HEK293 (cell line): Measurements from ENCODE around the gene LTBP1.

Experiments
- HOXA7 ChIP-seq: sonication (generic); formaldehyde crosslinking; IDR thresholded peaks from 2 replicates; pipeline ENCODE4 v1.8.1; 2022; ENCODE audit warnings: missing genetic modification reagents, borderline replicate concordance
- IKZF3 ChIP-seq: fragments of 450-650 bp; IDR thresholded peaks from 2 replicates; pipeline ENCODE4 v1.5.0; 2018; ENCODE audit warnings: missing biosample characterization, mild to moderate bottlenecking, missing genetic modification characterization, moderate library complexity
- KLF16 ChIP-seq: fragments of 450-650 bp; formaldehyde crosslinking; IDR thresholded peaks from 2 replicates; pipeline ENCODE4 v1.5.1; 2017; ENCODE audit warnings: missing biosample characterization, missing genetic modification characterization
- TCF7L2 ChIP-seq: IDR thresholded peaks from 2 replicates; pipeline ENCODE4 v1.6.1; 2011; ENCODE audit warnings: low read depth, mild to moderate bottlenecking, inconsistent platforms, low read length, moderate library complexity, borderline replicate concordance
- ZBTB21 ChIP-seq: fragments of 450-650 bp; formaldehyde crosslinking; IDR thresholded peaks from 2 replicates; pipeline ENCODE4 v1.5.1; 2017; ENCODE audit warnings: missing biosample characterization, missing genetic modification characterization
- ZFP69B ChIP-seq: fragments of 450-650 bp; formaldehyde crosslinking; IDR thresholded peaks from 2 replicates; pipeline ENCODE4 v1.5.1; 2016; ENCODE audit warnings: missing biosample characterization, missing genetic modification characterization
- ZIC2 ChIP-seq: fragments of 450-650 bp; formaldehyde crosslinking; IDR thresholded peaks from 2 replicates; pipeline ENCODE4 v1.5.1; 2016; ENCODE audit warnings: missing biosample characterization, missing genetic modification characterization
- ZNF140 ChIP-seq: fragments of 450-650 bp; formaldehyde crosslinking; IDR thresholded peaks from 2 replicates; pipeline ENCODE4 v1.5.1; 2016; ENCODE audit warnings: missing biosample characterization, missing genetic modification characterization
- ZNF175 ChIP-seq: fragments of 450-650 bp; formaldehyde crosslinking; IDR thresholded peaks from 2 replicates; pipeline ENCODE4 v1.5.1; 2016; ENCODE audit warnings: missing biosample characterization, missing genetic modification characterization
- ZNF184 ChIP-seq: fragments of 450-650 bp; IDR thresholded peaks from 2 replicates; pipeline ENCODE4 v1.5.1; 2018; ENCODE audit warnings: missing biosample characterization, mild to moderate bottlenecking, missing genetic modification characterization
- ZNF311 ChIP-seq: fragments of 450-650 bp; formaldehyde crosslinking; IDR thresholded peaks from 2 replicates; pipeline ENCODE4 v1.5.1; 2017; ENCODE audit warnings: missing biosample characterization, missing genetic modification characterization, borderline replicate concordance
- ZNF433 ChIP-seq: fragments of 450-650 bp; formaldehyde crosslinking; IDR thresholded peaks from 2 replicates; pipeline ENCODE4 v1.5.1; 2016; ENCODE audit warnings: missing biosample characterization, missing genetic modification characterization, low read depth
- ZNF473 ChIP-seq: fragments of 450-650 bp; formaldehyde crosslinking; IDR thresholded peaks from 2 replicates; pipeline ENCODE4 v1.5.1; 2017; ENCODE audit warnings: missing biosample characterization, missing genetic modification characterization
- ZNF514 ChIP-seq: fragments of 450-650 bp; formaldehyde crosslinking; IDR thresholded peaks from 2 replicates; pipeline ENCODE4 v1.5.1; 2016; ENCODE audit warnings: missing biosample characterization, missing genetic modification characterization
- ZNF585B ChIP-seq: fragments of 450-650 bp; formaldehyde crosslinking; IDR thresholded peaks from 2 replicates; pipeline ENCODE4 v1.5.1; 2016; ENCODE audit warnings: missing biosample characterization, missing genetic modification characterization
- ZNF600 ChIP-seq: fragments of 450-650 bp; formaldehyde crosslinking; IDR thresholded peaks from 2 replicates; pipeline ENCODE4 v1.5.1; 2016; ENCODE audit warnings: missing biosample characterization, missing genetic modification characterization
- ZNF623 ChIP-seq: fragments of 450-650 bp; formaldehyde crosslinking; IDR thresholded peaks from 2 replicates; pipeline ENCODE4 v1.5.1; 2016; ENCODE audit warnings: missing biosample characterization, missing genetic modification characterization
- ZNF677 ChIP-seq: fragments of 450-650 bp; IDR thresholded peaks from 2 replicates; pipeline ENCODE4 v1.5.0; 2018; ENCODE audit warnings: missing biosample characterization, mild to moderate bottlenecking, missing genetic modification characterization, moderate library complexity
- ZNF707 ChIP-seq: fragments of 450-650 bp; formaldehyde crosslinking; IDR thresholded peaks from 2 replicates; pipeline ENCODE4 v1.5.1; 2016; ENCODE audit warnings: missing biosample characterization, missing genetic modification characterization
- ZSCAN16 ChIP-seq: fragments of 450-650 bp; formaldehyde crosslinking; IDR thresholded peaks from 2 replicates; pipeline ENCODE4 v1.5.1; 2016; ENCODE audit warnings: missing biosample characterization, missing genetic modification characterization
- TF ChIP-seq, protein P1 (sequence below): fragments of 450-650 bp; formaldehyde crosslinking; IDR thresholded peaks from 2 replicates; pipeline ENCODE4 v1.5.1; 2016; ENCODE audit warnings: missing biosample characterization, missing genetic modification characterization
- TF ChIP-seq, protein P2 (sequence below): fragments of 450-650 bp; formaldehyde crosslinking; IDR thresholded peaks from 2 replicates; pipeline ENCODE4 v1.5.1; 2016; ENCODE audit warnings: missing biosample characterization, missing genetic modification characterization
- TF ChIP-seq, protein P3 (sequence below): fragments of 450-650 bp; formaldehyde crosslinking; IDR thresholded peaks from 2 replicates; pipeline ENCODE4 v1.5.1; 2016; ENCODE audit warnings: missing biosample characterization, missing genetic modification characterization
- TF ChIP-seq, protein P4 (sequence below): fragments of 450-650 bp; formaldehyde crosslinking; conservative IDR thresholded peaks from 2 replicates; pipeline ENCODE4 v1.5.1; 2016; ENCODE audit warnings: low read depth, missing biosample characterization, missing genetic modification characterization
- TF ChIP-seq, protein P5 (sequence below): fragments of 450-650 bp; formaldehyde crosslinking; IDR thresholded peaks from 2 replicates; pipeline ENCODE4 v1.5.1; 2016; ENCODE audit warnings: missing biosample characterization, missing genetic modification characterization
- TF ChIP-seq, protein P6 (sequence below): fragments of 450-650 bp; formaldehyde crosslinking; IDR thresholded peaks from 2 replicates; pipeline ENCODE4 v1.5.1; 2017; ENCODE audit warnings: missing biosample characterization, missing genetic modification characterization
- TF ChIP-seq, protein P7 (sequence below): sonication (generic); formaldehyde crosslinking; IDR thresholded peaks from 2 replicates; pipeline ENCODE4 v1.8.1; 2022; ENCODE audit warnings: mild to moderate bottlenecking, moderate library complexity, missing genetic modification reagents

The LTBP1 gene

DNA sequence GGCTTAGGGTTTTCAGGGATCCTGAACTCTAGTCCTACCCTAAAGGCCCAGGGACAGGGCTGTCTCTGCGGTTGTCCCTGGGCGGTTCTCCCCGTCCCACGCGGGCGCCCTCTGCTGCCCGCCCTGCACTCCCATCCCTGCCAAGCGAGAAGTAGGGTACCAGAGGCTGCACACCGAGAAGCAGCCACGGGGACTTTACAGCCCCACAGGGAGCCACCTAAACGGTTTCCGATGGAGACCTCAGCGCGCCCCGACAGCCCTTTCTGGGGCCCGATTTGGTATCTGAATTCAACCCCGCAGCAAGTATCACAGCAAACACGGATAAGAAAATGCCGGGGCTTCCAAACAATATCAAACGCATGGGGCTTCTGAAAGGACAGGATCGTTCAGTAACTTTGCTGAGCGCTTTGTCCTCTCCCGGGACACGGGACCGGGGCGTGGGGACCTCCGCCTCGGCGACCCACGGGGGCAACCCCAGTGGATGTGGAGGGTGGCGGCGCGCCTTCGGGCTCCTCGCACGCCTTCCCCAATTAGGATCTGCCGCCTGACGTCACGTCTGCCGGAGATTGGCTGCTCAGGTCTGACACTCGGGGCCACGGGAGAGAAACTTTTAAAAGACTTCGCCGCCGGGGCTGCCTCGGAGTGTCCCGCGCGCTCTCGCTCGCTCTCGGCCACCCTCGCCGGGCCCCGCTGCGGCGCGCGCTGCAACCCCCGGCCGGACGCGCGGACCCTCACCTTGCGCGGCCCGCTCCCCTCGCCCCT is at the start of gene LTBP1 (continued):
- no peak for TF ChIP-seq ZNF623 (tag by site-specific recombination)
- no peak for TF ChIP-seq ZSCAN16 (tag by site-specific recombination)
- no peak for TF ChIP-seq ZNF585B
- 0 out of 2 replicates have a peak, but pooled peaks have one; percentile 25 for TF ChIP-seq KLF16 (tag by site-specific recombination)
- no peak for TF ChIP-seq ZFP69B (tag by site-specific recombination)
- peak; percentile 60 for TF ChIP-seq ZIC2 (tag by site-specific recombination)
- no peak for TF ChIP-seq ZNF707 (tag by site-specific recombination)
- TF ChIP-seq, protein P1, sequence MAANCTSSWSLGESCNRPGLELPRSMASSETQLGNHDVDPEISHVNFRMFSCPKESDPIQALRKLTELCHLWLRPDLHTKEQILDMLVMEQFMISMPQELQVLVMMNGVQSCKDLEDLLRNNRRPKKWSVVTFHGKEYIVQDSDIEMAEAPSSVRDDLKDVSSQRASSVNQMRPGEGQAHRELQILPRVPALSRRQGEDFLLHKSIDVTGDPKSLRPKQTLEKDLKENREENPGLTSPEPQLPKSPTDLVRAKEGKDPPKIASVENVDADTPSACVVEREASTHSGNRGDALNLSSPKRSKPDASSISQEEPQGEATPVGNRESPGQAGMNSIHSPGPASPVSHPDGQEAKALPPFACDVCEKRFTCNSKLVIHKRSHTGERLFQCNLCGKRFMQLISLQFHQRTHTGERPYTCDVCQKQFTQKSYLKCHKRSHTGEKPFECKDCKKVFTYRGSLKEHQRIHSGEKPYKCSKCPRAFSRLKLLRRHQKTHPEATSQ (tag by site-specific recombination): no peak
- TF ChIP-seq, protein P2, sequence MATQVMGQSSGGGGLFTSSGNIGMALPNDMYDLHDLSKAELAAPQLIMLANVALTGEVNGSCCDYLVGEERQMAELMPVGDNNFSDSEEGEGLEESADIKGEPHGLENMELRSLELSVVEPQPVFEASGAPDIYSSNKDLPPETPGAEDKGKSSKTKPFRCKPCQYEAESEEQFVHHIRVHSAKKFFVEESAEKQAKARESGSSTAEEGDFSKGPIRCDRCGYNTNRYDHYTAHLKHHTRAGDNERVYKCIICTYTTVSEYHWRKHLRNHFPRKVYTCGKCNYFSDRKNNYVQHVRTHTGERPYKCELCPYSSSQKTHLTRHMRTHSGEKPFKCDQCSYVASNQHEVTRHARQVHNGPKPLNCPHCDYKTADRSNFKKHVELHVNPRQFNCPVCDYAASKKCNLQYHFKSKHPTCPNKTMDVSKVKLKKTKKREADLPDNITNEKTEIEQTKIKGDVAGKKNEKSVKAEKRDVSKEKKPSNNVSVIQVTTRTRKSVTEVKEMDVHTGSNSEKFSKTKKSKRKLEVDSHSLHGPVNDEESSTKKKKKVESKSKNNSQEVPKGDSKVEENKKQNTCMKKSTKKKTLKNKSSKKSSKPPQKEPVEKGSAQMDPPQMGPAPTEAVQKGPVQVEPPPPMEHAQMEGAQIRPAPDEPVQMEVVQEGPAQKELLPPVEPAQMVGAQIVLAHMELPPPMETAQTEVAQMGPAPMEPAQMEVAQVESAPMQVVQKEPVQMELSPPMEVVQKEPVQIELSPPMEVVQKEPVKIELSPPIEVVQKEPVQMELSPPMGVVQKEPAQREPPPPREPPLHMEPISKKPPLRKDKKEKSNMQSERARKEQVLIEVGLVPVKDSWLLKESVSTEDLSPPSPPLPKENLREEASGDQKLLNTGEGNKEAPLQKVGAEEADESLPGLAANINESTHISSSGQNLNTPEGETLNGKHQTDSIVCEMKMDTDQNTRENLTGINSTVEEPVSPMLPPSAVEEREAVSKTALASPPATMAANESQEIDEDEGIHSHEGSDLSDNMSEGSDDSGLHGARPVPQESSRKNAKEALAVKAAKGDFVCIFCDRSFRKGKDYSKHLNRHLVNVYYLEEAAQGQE (tag by site-specific recombination): no peak
- TF ChIP-seq, protein P3, sequence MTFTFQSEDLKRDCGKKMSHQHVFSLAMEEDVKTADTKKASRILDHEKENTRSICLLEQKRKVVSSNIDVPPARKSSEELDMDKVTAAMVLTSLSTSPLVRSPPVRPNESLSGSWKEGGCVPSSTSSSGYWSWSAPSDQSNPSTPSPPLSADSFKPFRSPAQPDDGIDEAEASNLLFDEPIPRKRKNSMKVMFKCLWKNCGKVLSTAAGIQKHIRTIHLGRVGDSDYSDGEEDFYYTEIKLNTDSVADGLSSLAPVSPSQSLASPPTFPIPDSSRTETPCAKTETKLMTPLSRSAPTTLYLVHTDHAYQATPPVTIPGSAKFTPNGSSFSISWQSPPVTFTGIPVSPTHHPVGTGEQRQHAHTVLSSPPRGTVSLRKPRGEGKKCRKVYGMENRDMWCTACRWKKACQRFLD (tag by site-specific recombination): no peak
- TF ChIP-seq ZNF677: no peak
- TF ChIP-seq HOXA7: no peak
- no peak for TF ChIP-seq ZNF473 (tag by site-specific recombination)
- no peak for TF ChIP-seq ZNF184 (tag by site-specific recombination)
- TF ChIP-seq, protein P4, sequence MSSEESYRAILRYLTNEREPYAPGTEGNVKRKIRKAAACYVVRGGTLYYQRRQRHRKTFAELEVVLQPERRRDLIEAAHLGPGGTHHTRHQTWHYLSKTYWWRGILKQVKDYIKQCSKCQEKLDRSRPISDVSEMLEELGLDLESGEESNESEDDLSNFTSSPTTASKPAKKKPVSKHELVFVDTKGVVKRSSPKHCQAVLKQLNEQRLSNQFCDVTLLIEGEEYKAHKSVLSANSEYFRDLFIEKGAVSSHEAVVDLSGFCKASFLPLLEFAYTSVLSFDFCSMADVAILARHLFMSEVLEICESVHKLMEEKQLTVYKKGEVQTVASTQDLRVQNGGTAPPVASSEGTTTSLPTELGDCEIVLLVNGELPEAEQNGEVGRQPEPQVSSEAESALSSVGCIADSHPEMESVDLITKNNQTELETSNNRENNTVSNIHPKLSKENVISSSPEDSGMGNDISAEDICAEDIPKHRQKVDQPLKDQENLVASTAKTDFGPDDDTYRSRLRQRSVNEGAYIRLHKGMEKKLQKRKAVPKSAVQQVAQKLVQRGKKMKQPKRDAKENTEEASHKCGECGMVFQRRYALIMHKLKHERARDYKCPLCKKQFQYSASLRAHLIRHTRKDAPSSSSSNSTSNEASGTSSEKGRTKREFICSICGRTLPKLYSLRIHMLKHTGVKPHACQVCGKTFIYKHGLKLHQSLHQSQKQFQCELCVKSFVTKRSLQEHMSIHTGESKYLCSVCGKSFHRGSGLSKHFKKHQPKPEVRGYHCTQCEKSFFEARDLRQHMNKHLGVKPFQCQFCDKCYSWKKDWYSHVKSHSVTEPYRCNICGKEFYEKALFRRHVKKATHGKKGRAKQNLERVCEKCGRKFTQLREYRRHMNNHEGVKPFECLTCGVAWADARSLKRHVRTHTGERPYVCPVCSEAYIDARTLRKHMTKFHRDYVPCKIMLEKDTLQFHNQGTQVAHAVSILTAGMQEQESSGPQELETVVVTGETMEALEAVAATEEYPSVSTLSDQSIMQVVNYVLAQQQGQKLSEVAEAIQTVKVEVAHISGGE (tag by site-specific recombination): no peak
- peak; percentile 48; the same call in 1 of the 2 replicates for TF ChIP-seq ZBTB21
- no peak for TF ChIP-seq ZNF600 (tag by site-specific recombination)
- no peak for TF ChIP-seq ZNF311 (tag by site-specific recombination)
- TF ChIP-seq IKZF3 (tag by site-specific recombination): peak; percentile 24; the same call in 1 of the 2 replicates
- TF ChIP-seq ZNF433 (tag by site-specific recombination): no peak
- TF ChIP-seq TCF7L2: no peak
- TF ChIP-seq, protein P5, sequence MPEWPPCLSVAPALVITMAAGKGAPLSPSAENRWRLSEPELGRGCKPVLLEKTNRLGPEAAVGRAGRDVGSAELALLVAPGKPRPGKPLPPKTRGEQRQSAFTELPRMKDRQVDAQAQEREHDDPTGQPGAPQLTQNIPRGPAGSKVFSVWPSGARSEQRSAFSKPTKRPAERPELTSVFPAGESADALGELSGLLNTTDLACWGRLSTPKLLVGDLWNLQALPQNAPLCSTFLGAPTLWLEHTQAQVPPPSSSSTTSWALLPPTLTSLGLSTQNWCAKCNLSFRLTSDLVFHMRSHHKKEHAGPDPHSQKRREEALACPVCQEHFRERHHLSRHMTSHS (tag by site-specific recombination): no peak
- TF ChIP-seq ZNF140 (tag by site-specific recombination): no peak
- TF ChIP-seq, protein P6, sequence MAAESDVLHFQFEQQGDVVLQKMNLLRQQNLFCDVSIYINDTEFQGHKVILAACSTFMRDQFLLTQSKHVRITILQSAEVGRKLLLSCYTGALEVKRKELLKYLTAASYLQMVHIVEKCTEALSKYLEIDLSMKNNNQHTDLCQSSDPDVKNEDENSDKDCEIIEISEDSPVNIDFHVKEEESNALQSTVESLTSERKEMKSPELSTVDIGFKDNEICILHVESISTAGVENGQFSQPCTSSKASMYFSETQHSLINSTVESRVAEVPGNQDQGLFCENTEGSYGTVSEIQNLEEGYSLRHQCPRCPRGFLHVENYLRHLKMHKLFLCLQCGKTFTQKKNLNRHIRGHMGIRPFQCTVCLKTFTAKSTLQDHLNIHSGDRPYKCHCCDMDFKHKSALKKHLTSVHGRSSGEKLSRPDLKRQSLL (tag by site-specific recombination): no peak
- TF ChIP-seq ZNF514 (tag by site-specific recombination): no peak
- TF ChIP-seq, protein P7, sequence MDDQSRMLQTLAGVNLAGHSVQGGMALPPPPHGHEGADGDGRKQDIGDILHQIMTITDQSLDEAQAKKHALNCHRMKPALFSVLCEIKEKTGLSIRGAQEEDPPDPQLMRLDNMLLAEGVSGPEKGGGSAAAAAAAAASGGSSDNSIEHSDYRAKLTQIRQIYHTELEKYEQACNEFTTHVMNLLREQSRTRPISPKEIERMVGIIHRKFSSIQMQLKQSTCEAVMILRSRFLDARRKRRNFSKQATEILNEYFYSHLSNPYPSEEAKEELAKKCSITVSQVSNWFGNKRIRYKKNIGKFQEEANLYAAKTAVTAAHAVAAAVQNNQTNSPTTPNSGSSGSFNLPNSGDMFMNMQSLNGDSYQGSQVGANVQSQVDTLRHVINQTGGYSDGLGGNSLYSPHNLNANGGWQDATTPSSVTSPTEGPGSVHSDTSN (CRISPR knock-in tag): no peak; the same call in 1 of the 2 replicates
- TF ChIP-seq ZNF175 (tag by site-specific recombination): no peak
